Psoas muscle (tissue), 8 donors: Measurements from ENCODE around the gene SSNA1. TPM values are rescaled to one million over a fixed set of nuclear protein-coding genes. Genes with fewer than 3 reads are reported as not detected.
A peak's percentile ranks its signal among the peaks of the same experiment; 100 is the strongest.

ENCODE experiments used
- ATAC-seq, 4 donors: fragments of 200-7000 bp; cut with Tn5 transposase; one replicate each; pipeline ENCODE4 v1.9.1; 2020; ENCODE audit warnings: moderate library complexity in 3 of 4, mild to moderate bottlenecking in 2 of 4
- DNase-seq, 2 donors: peaks; one replicate each; pipeline ENCODE4 v3.0.0-alpha.2; 2020
- H3K27ac ChIP-seq: fragments of 200-600 bp; one replicate; pipeline ENCODE4 v1.8.0; 2022
- H3K27me3 ChIP-seq, 3 donors: fragments of 200-600 bp in 1 of 3; one replicate each; pipeline versions ENCODE4 v1.6.1 to v1.8.0; 2013 to 2022; ENCODE audit warnings: low read length in 2 of 3, mild to moderate bottlenecking in 2 of 3, moderate library complexity in 1 of 3; ENCODE audit not compliant: insufficient read depth in 3 of 3
- H3K36me3 ChIP-seq, 2 donors: fragments of 200-600 bp in 1 of 2; one replicate each; pipeline versions ENCODE4 v1.6.1 to v1.8.0; 2013 to 2022; ENCODE audit warnings: low read depth in 1 of 2, mild to moderate bottlenecking in 1 of 2, moderate library complexity in 1 of 2; ENCODE audit not compliant: insufficient read depth in 1 of 2
- H3K4me1 ChIP-seq: fragments of 200-600 bp; one replicate; pipeline ENCODE4 v1.8.0; 2022
- H3K4me3 ChIP-seq: fragments of 200-600 bp; one replicate; pipeline ENCODE4 v1.8.0; 2022; ENCODE audit warnings: mild to moderate bottlenecking
- H3K9me3 ChIP-seq: fragments of 200-600 bp; one replicate; pipeline ENCODE4 v1.8.0; 2022
- CTCF ChIP-seq: fragments of 200-600 bp; IDR thresholded peaks from one replicate; pipeline ENCODE4 v1.8.0; 2022; ENCODE audit warnings: antibody characterized with exemption
- WGBS, 3 donors: extraction: QIAGEN DNeasy Blood & Tissue Kit; methylation state at CpG; one replicate each; pipeline versions ENCODE4 v1.1.6 to v1.1.7; 2013; 5-methylcytosine and 5-hydroxymethylcytosine counted together
- intact Hi-C, 2 donors: fragments of 100-400 bp; cut with DNase I; formaldehyde crosslinking; loops; one replicate each; pipeline versions ENCODE4 v1.11.0 to v1.14.2; 2022
- polyA plus RNA-seq, 3 donors: library from polyadenylated mRNA; stranded (reverse); fragments of 200-250 nt; gene quantifications; one replicate each; pipeline ENCODE4 v1.2.3, GENCODE V29; 2013
- total RNA-seq, 4 donors: library from RNA; stranded (reverse); fragmentation: NEBNext Ultra II Directional in 2 of 4; extraction: Animal tissue kit (Norgen Biotek cat#: 25700) in 2 of 4; gene quantifications; one replicate each; pipeline versions ENCODE4 v1.2.1 to v1.2.4, GENCODE V29; 2021 to 2023
- donor health status: healthy with polysubstance abuse.
- donor health status: DM: no; HTN: no; CAD: no; lungs with moderate emphysema.
- donor health status: Bipolar disorder and iron deficiency.
- donor health status: healthy.
- donor health status: DM: yes; HTN: yes; CAD: no.
- donor health status: DM: no; HTN: no; CAD: no.
- donor health status: DM: no; HTN: no; CAD: no.
- donor health status: DM: yes; HTN: yes; CAD: no.

Gene SSNA1
- total and polyA plus RNA-seq, 7 donors, result 51.5 to 176 (median 65.4) TPM

DNA sequence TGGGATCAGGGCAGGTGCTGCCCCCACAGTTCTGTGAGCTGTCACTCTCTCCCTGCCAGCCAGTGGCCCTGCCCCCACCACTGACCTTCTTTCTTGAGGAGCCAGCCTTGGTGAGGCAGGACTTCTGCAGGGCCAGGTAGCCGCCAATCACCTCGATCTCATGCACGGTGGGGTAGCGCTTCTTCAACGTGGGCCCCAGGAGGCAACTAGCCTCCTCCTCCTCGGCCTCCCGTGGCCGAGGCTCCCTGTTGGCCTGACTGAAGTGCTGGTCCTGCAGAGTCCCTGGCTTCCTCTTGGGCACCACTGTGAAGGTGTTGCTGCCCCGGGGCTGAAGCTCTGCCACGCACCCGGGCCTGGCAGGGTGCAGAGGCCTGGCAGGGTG lies 10.4 kb downstream of the SSNA1 start:
- Histone ChIP-seq H3K4me3 (peak overlapping the region; percentile 90), H3K9me3 (no peaks in the 10 kb centered on the region), H3K27me3 (no peaks in the 10 kb centered on the region), H3K4me1 (peaks cover 62% of the 10 kb centered on the region), H3K36me3 (no peaks in the 10 kb centered on the region), H3K27ac (no peak overlapping the region)
- DNase-seq (no peak), ATAC-seq (no peak)
- WGBS, 3 donors, result 70 to 77% (median 71%) methylated on average over 11 of the region's 11 CpGs
- intact Hi-C loops, result no loop called here
- TF ChIP-seq CTCF, result no peak

GRCh38 chr9:137199411-137200121 lies 11.1 kb downstream of the SSNA1 start:
- Histone ChIP-seq H3K4me3 (peak overlapping the region; percentile 90), H3K9me3 (no peaks in the 10 kb centered on the region), H3K27ac (peak overlapping the region; percentile 23), H3K4me1 (peaks cover 62% of the 10 kb centered on the region), H3K36me3 (no peaks in the 10 kb centered on the region), H3K27me3 (no peaks in the 10 kb centered on the region)
- WGBS, 3 donors, result 13 to 19% (median 13%) methylated on average over 37 to 51 of the region's 51 CpGs
- no peak for DNase-seq
- TF ChIP-seq CTCF, result no peak
- intact Hi-C loops, result no loop called here
- no peak for ATAC-seq

DNA sequence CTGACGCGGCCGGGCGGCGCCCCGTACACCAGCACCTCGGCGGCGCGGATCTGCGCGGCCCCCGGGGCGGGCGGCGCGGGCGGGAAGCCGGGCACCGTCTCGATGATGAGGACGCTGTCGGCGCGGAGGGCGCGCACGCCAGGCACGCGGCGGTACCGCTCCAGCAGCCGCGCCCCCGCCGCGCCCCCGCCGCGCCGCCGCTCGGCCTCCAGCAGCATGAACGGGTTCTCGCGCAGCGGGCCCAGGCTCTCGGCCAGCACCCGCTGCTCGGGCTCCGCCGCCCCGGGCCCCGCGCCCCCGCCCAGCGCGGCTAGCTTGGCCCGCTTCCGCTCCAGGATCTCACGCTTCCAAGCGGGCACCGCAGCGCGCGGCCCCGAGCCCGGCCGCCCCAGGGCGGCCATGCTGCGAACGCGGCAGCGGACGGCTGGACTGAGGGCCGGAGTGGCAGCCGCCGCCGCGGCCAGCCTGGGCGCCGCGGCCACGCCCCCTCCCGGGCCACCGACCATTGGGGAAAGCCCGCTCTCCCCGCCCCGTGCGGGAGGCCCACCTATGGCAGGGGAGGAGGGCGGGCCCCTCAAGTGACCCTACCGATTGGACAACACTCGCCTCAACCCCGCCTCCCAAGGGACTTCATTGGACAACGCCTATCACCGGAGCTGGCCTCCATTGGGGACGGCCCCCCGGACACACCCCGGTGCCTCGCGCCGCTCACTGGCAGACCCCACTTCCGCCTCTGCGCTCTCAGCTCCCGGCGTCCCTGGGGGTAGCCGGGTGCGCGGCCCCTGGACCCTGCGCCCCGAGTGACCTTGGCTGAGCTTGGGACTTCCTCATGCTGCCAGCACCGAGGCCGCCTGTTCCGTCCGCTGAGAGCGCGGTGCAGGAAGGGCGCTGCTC lies 12.1 kb downstream of the SSNA1 start, which contains the start of gene TPRN:
Gene TPRN (minus strand): TSS at position 431 of the 894 bp plus-strand sequence. CDS start 30 bp downstream, at position 401.
- intact Hi-C loops, result no loop called here
- Histone ChIP-seq H3K27me3 (no peaks in the 10 kb centered on the region), H3K4me3 (peak within 1 kb of the TSS; percentile 90), H3K27ac (peak within 1 kb of the TSS; percentile 86), H3K36me3 (no peaks in the 10 kb centered on the region), H3K4me1 (peaks cover 62% of the 10 kb centered on the region), H3K9me3 (no peaks in the 10 kb centered on the region)
- DNase-seq (peak; percentile 100), ATAC-seq (peak; percentile 97 to 99 (median 98))
- TF ChIP-seq CTCF, result no peak
- 0 to 1% (median 0%) methylated on average over 38 to 117 of the region's 118 CpGs for WGBS, 3 donors

DNA sequence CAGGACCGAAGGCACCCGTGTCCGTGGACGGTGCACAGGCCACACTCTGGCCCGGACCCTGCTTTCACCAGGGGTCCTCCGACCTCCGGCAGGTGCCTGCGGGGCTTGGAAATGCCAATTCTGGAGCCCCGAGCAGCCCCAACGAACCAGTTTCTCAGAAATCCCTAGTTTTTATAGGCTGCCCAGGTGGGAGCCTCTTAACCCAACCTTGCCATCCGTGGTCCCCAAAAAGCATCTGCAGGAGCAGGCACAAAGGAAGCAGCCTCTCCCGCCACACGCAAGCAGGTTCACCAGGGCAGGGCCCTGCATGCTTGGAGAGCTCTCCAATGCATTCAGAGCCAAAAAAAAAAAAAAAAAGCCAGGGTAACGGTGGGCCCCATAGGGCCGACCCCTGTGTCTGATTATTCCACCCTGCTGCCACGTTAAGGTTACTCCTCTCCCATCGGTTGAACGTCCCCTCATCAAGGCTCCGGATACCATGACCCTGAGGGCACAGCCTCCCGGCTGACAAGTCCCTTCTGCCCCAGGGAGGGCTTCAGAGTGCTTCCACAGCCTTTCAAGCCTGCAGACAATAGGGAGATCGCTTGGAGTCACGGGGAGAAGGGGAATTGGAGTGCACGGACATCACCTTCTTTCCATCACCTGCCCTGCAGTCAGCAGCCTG lies 12.9 kb downstream of the SSNA1 start:
- peak overlapping the region; percentile 86 for H3K27ac ChIP-seq
- H3K36me3 ChIP-seq, result no peaks in the 10 kb centered on the region
- H3K4me3 ChIP-seq, result peak overlapping the region; percentile 90
- no peak for TF ChIP-seq CTCF
- DNase-seq, result no peak
- intact Hi-C loops, result no loop called here
- peaks cover 66% of the 10 kb centered on the region for H3K4me1 ChIP-seq
- no peak for ATAC-seq
- WGBS, 3 donors, result 15 to 16% (median 16%) methylated on average over 23 of the region's 23 CpGs
- H3K27me3 ChIP-seq, result no peaks in the 10 kb centered on the region
- H3K9me3 ChIP-seq, result no peaks in the 10 kb centered on the region
